ENCODE results near the gene PRKAG3.

- TF ChIP-seq FOXM1 (IDR thresholded peaks at IDR 0.05; ENCODE audit: borderline replicate concordance, low read depth) (no peak), YY1 (IDR thresholded peaks at IDR 0.05; ENCODE audit: low read depth) (no peak), EP300 (IDR thresholded peaks at IDR 0.05; ENCODE audit: borderline replicate concordance) (no peak), CEBPB (IDR thresholded peaks at IDR 0.05) (no peak), TCF12 (IDR thresholded peaks at IDR 0.05; ENCODE audit: low read depth) (no peak), TEAD4 (IDR thresholded peaks at IDR 0.05) (no peak)
- TF ChIP-seq, protein P1, sequence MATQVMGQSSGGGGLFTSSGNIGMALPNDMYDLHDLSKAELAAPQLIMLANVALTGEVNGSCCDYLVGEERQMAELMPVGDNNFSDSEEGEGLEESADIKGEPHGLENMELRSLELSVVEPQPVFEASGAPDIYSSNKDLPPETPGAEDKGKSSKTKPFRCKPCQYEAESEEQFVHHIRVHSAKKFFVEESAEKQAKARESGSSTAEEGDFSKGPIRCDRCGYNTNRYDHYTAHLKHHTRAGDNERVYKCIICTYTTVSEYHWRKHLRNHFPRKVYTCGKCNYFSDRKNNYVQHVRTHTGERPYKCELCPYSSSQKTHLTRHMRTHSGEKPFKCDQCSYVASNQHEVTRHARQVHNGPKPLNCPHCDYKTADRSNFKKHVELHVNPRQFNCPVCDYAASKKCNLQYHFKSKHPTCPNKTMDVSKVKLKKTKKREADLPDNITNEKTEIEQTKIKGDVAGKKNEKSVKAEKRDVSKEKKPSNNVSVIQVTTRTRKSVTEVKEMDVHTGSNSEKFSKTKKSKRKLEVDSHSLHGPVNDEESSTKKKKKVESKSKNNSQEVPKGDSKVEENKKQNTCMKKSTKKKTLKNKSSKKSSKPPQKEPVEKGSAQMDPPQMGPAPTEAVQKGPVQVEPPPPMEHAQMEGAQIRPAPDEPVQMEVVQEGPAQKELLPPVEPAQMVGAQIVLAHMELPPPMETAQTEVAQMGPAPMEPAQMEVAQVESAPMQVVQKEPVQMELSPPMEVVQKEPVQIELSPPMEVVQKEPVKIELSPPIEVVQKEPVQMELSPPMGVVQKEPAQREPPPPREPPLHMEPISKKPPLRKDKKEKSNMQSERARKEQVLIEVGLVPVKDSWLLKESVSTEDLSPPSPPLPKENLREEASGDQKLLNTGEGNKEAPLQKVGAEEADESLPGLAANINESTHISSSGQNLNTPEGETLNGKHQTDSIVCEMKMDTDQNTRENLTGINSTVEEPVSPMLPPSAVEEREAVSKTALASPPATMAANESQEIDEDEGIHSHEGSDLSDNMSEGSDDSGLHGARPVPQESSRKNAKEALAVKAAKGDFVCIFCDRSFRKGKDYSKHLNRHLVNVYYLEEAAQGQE (IDR thresholded peaks at IDR 0.05; ENCODE audit: low read depth) = no peak
- TF ChIP-seq, protein P2, sequence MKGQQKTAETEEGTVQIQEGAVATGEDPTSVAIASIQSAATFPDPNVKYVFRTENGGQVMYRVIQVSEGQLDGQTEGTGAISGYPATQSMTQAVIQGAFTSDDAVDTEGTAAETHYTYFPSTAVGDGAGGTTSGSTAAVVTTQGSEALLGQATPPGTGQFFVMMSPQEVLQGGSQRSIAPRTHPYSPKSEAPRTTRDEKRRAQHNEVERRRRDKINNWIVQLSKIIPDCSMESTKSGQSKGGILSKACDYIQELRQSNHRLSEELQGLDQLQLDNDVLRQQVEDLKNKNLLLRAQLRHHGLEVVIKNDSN (IDR thresholded peaks at IDR 0.05) = no peak
Measured at GRCh38 chr2:218799990-218800389, 31.6 kb downstream of the PRKAG3 start.
